Right atrium auricular region (tissue), 2 donors: ENCODE measurements around the gene PRSS57. TPM values are rescaled to one million over a fixed set of nuclear protein-coding genes. Genes with fewer than 3 reads are reported as not detected.

Experiments
- DNase-seq: peaks from one replicate; pipeline ENCODE4 v3.0.0-alpha.2; 2019; ENCODE audit warnings: low spot score
- H3K27ac ChIP-seq, 2 donors: fragments of 200-600 bp; sonication (generic); 1 replicate in 1 of 2; 2 replicates in 1 of 2; pipeline ENCODE4 v1.5.1; 2016 to 2019
- H3K27me3 ChIP-seq, 2 donors: fragments of 200-600 bp; sonication (generic); one replicate each; pipeline versions ENCODE4 v1.5.1 to v1.6.0; 2017 to 2019
- H3K36me3 ChIP-seq: fragments of 200-600 bp; sonication (generic); one replicate; pipeline ENCODE4 v1.5.1; 2016
- H3K4me1 ChIP-seq, 2 donors: fragments of 200-600 bp; sonication (generic); one replicate each; pipeline versions ENCODE4 v1.5.1 to v1.6.0; 2017 to 2019
- H3K4me3 ChIP-seq, 2 donors: fragments of 200-600 bp; sonication (generic); 1 replicate in 1 of 2; 2 replicates in 1 of 2; pipeline ENCODE4 v1.5.1; 2017 to 2019; ENCODE audit warnings: mild to moderate bottlenecking in 1 of 2, moderate library complexity in 1 of 2
- H3K9me3 ChIP-seq, 2 donors: fragments of 200-600 bp; sonication (generic); one replicate each; pipeline ENCODE4 v1.5.1; 2019
- CTCF ChIP-seq, 2 donors: fragments of 200-600 bp; sonication (generic); IDR thresholded peaks; one replicate each; pipeline ENCODE4 v1.5.1; 2019; ENCODE audit warnings: antibody characterized with exemption in 2 of 2
- total RNA-seq, 2 donors: library from RNA; depleted of rRNA; stranded (reverse); fragments of >200 nt; gene quantifications; one replicate each; pipeline ENCODE4 v1.1.0, GENCODE V29; 2016

Gene PRSS57
- total RNA-seq, 2 donors from 2014 or later, result not detected

- no peak for TF ChIP-seq CTCF (IDR thresholded peaks at IDR 0.05)
- no peaks in the 10 kb centered on the region for H3K9me3 ChIP-seq
- no peak overlapping the region for H3K27ac ChIP-seq
- peaks cover 42% of the 10 kb centered on the region for H3K36me3 ChIP-seq
- peaks cover 0 to 5% of the 10 kb centered on the region in 2 donors for H3K4me1 ChIP-seq
- H3K27me3 ChIP-seq, result no peaks in the 10 kb centered on the region
- no peak for DNase-seq
- H3K4me3 ChIP-seq, result no peak overlapping the region
These were observed 50.5 kb downstream of the PRSS57 start for GRCh38 chr19:644789-645188.

GRCh38 chr19:644363-644762 is 50.9 kb downstream of the PRSS57 start:
- H3K4me1 ChIP-seq, result peaks cover 0 to 6% of the 10 kb centered on the region in 2 donors
- no peak for TF ChIP-seq CTCF (IDR thresholded peaks at IDR 0.05)

GRCh38 chr19:643736-644135 is 51.5 kb downstream of the PRSS57 start:
- no peak for DNase-seq
- H3K27me3 ChIP-seq, result no peaks in the 10 kb centered on the region
- no peak for TF ChIP-seq CTCF (IDR thresholded peaks at IDR 0.05)
- no peaks in the 10 kb centered on the region for H3K9me3 ChIP-seq
- peaks cover 32% of the 10 kb centered on the region for H3K36me3 ChIP-seq
- H3K4me3 ChIP-seq, result no peak overlapping the region
- no peak overlapping the region for H3K27ac ChIP-seq
- H3K4me1 ChIP-seq, result peaks cover 0 to 12% of the 10 kb centered on the region in 2 donors

More at GRCh38 chr19:644363-644762, 50.9 kb downstream of the PRSS57 start:
- Histone ChIP-seq H3K4me3 (no peak overlapping the region), H3K9me3 (no peaks in the 10 kb centered on the region), H3K36me3 (peaks cover 39% of the 10 kb centered on the region), H3K27ac (no peak overlapping the region), H3K27me3 (no peaks in the 10 kb centered on the region)
- no peak for DNase-seq

GRCh38 chr19:642767-643727 is 52.2 kb downstream of the PRSS57 start:
- Histone ChIP-seq H3K36me3 (peaks cover 25% of the 10 kb centered on the region), H3K27me3 (no peaks in the 10 kb centered on the region), H3K9me3 (no peaks in the 10 kb centered on the region), H3K4me3 (no peak overlapping the region), H3K27ac (no peak overlapping the region), H3K4me1 (peaks cover 0 to 15% of the 10 kb centered on the region in 2 donors)
- DNase-seq, result no peak
- TF ChIP-seq CTCF (IDR thresholded peaks at IDR 0.05), result no peak

GRCh38 chr19:641702-642101 is 53.5 kb downstream of the PRSS57 start:
- H3K27me3 ChIP-seq, result no peaks in the 10 kb centered on the region
- DNase-seq, result no peak
- H3K4me1 ChIP-seq, result peaks cover 0 to 15% of the 10 kb centered on the region in 2 donors
- H3K27ac ChIP-seq, result no peak overlapping the region
- no peaks in the 10 kb centered on the region for H3K9me3 ChIP-seq
- no peak for TF ChIP-seq CTCF (IDR thresholded peaks at IDR 0.05)
- H3K4me3 ChIP-seq, result no peak overlapping the region
- H3K36me3 ChIP-seq, result peaks cover 12% of the 10 kb centered on the region
